ENCODE results near the gene AK9.

GRCh38 chr6:109510358-109510757 is 180.6 kb downstream of the AK9 start:
- TF ChIP-seq PATZ1 (CRISPR knock-in tag; IDR thresholded peaks at IDR 0.05; ENCODE audit: borderline replicate concordance) (no peak), POU6F1 (CRISPR knock-in tag; IDR thresholded peaks at IDR 0.05; ENCODE audit: borderline replicate concordance, low read depth) (no peak), ZFP3 (CRISPR knock-in tag; IDR thresholded peaks at IDR 0.05) (no peak), BACH2 (CRISPR knock-in tag; IDR thresholded peaks at IDR 0.05; ENCODE audit: borderline replicate concordance) (no peak), ISL1 (CRISPR knock-in tag; IDR thresholded peaks at IDR 0.05) (no peak), TOX (CRISPR knock-in tag; IDR thresholded peaks at IDR 0.05; ENCODE audit: borderline replicate concordance) (no peak), CSDC2 (CRISPR knock-in tag; IDR thresholded peaks at IDR 0.05) (no peak), CREB5 (CRISPR knock-in tag; IDR thresholded peaks at IDR 0.05; ENCODE audit: low read depth) (no peak), GLIS3 (CRISPR knock-in tag; IDR thresholded peaks at IDR 0.05) (no peak), SNAI2 (CRISPR knock-in tag; IDR thresholded peaks at IDR 0.05) (no peak), ZC3H10 (CRISPR knock-in tag; IDR thresholded peaks at IDR 0.05) (no peak), RARB (CRISPR knock-in tag; IDR thresholded peaks at IDR 0.05) (no peak)

Measured in SK-N-SH treated with all-trans-retinoic acid at 6 μM for 48 hours (cell line).